ENCODE results near the gene ACBD4.
A peak's percentile ranks its signal among the peaks of the same experiment; 100 is the strongest.

The ACBD4 gene

GRCh38 chr17:45098081-45098868 lies 37.2 kb upstream of the ACBD4 start:
- DNase-seq (ENCODE audit: low read depth) = no peak

GRCh38 chr17:45098869-45099616 lies 36.4 kb upstream of the ACBD4 start:
- peak; percentile 94 for TF ChIP-seq CTCF (IDR thresholded peaks at IDR 0.05; ENCODE audit: control insufficient read depth, extremely low read depth, insufficient read depth)
- no peak for DNase-seq (ENCODE audit: low read depth)
- no peak overlapping the region for H3K4me3 ChIP-seq (ENCODE audit: low read depth, low read length)

More at GRCh38 chr17:45098081-45098868, 37.2 kb upstream of the ACBD4 start:
- no peak for TF ChIP-seq CTCF (IDR thresholded peaks at IDR 0.05; ENCODE audit: control insufficient read depth, extremely low read depth, insufficient read depth)
- H3K4me3 ChIP-seq (ENCODE audit: low read depth, low read length) = no peak overlapping the region

GRCh38 chr17:45101546-45101882 lies 34.0 kb upstream of the ACBD4 start:
- no peak for TF ChIP-seq CTCF (IDR thresholded peaks at IDR 0.05; ENCODE audit: control insufficient read depth, extremely low read depth, insufficient read depth)
- DNase-seq (ENCODE audit: low read depth) = no peak
- no peak overlapping the region for H3K4me3 ChIP-seq (ENCODE audit: low read depth, low read length)

- no peak for DNase-seq (ENCODE audit: low read depth)
- no peak overlapping the region for H3K4me3 ChIP-seq (ENCODE audit: low read depth, low read length)
- no peak for TF ChIP-seq CTCF (IDR thresholded peaks at IDR 0.05; ENCODE audit: control insufficient read depth, extremely low read depth, insufficient read depth)
These were observed 33.3 kb upstream of the ACBD4 start for GRCh38 chr17:45101883-45102811.

- no peak for TF ChIP-seq CTCF (IDR thresholded peaks at IDR 0.05; ENCODE audit: control insufficient read depth, extremely low read depth, insufficient read depth)
- H3K4me3 ChIP-seq (ENCODE audit: low read depth, low read length) = no peak overlapping the region
- no peak for DNase-seq (ENCODE audit: low read depth)
These were observed 32.6 kb upstream of the ACBD4 start for GRCh38 chr17:45102856-45103255.

GRCh38 chr17:45103269-45103795 lies 32.2 kb upstream of the ACBD4 start:
- H3K4me3 ChIP-seq (ENCODE audit: low read depth, low read length) = no peak overlapping the region
- no peak for TF ChIP-seq CTCF (IDR thresholded peaks at IDR 0.05; ENCODE audit: control insufficient read depth, extremely low read depth, insufficient read depth)
- DNase-seq (ENCODE audit: low read depth) = no peak
